SK-N-SH treated with all-trans-retinoic acid at 6 μM for 48 hours (cell line): ENCODE data around the gene ITIH2.

Source experiments
- ARNTL ChIP-seq: fragments of 450-650 bp; formaldehyde crosslinking; IDR thresholded peaks from 2 replicates; pipeline ENCODE4 v1.5.0; 2020; ENCODE audit warnings: low read depth, mild to moderate bottlenecking, moderate library complexity, borderline replicate concordance
- CREB5 ChIP-seq: fragments of 250-450 bp; sonication (Bioruptor Pico); IDR thresholded peaks from 2 replicates; pipeline ENCODE4 v1.5.1; 2020; ENCODE audit warnings: low read depth, mild to moderate bottlenecking, moderate library complexity
- CSRNP3 ChIP-seq: fragments of 250-450 bp; sonication (Bioruptor Pico); IDR thresholded peaks from 2 replicates; pipeline ENCODE4 v1.5.1; 2021; ENCODE audit warnings: mild to moderate bottlenecking, moderate library complexity
- ESRRG ChIP-seq: fragments of 250-450 bp; sonication (Bioruptor Pico); IDR thresholded peaks from 2 replicates; pipeline ENCODE4 v1.6.1; 2021; ENCODE audit warnings: mild to moderate bottlenecking
- ISL1 ChIP-seq: fragments of 250-450 bp; sonication (Bioruptor Pico); IDR thresholded peaks from 2 replicates; pipeline ENCODE4 v2.1.2; 2022; ENCODE audit warnings: mild to moderate bottlenecking, moderate library complexity
- OSR1 ChIP-seq: fragments of 250-450 bp; sonication (Bioruptor Pico); IDR thresholded peaks from 2 replicates; pipeline ENCODE4 v1.8.0; 2022; ENCODE audit warnings: moderate library complexity, mild to moderate bottlenecking, inconsistent platforms
- PATZ1 ChIP-seq: fragments of 250-450 bp; sonication (Bioruptor Pico); IDR thresholded peaks from 2 replicates; pipeline ENCODE4 v1.8.0; 2020; ENCODE audit warnings: mild to moderate bottlenecking, moderate library complexity, borderline replicate concordance
- POU6F1 ChIP-seq: fragments of 250-450 bp; sonication (Bioruptor Pico); IDR thresholded peaks from 2 replicates; pipeline ENCODE4 v1.8.0; 2021; ENCODE audit warnings: low read depth, mild to moderate bottlenecking, moderate library complexity, borderline replicate concordance
- PPARA ChIP-seq: fragments of 250-450 bp; sonication (Bioruptor Pico); IDR thresholded peaks from 2 replicates; pipeline ENCODE4 v1.5.0; 2020; ENCODE audit warnings: mild to moderate bottlenecking, borderline replicate concordance
- RARB ChIP-seq: fragments of 250-450 bp; sonication (Bioruptor Pico); IDR thresholded peaks from 2 replicates; pipeline ENCODE4 v1.8.0; 2021; ENCODE audit warnings: mild to moderate bottlenecking, moderate library complexity
- TOX ChIP-seq: fragments of 250-450 bp; sonication (Bioruptor Pico); IDR thresholded peaks from 2 replicates; pipeline ENCODE4 v1.8.0; 2021; ENCODE audit warnings: mild to moderate bottlenecking, moderate library complexity, borderline replicate concordance
- ZFP30 ChIP-seq: fragments of 450-650 bp; formaldehyde crosslinking; IDR thresholded peaks from 2 replicates; pipeline ENCODE4 v1.5.0; 2022; ENCODE audit warnings: mild to moderate bottlenecking, moderate library complexity
- ZNF565 ChIP-seq: fragments of 450-650 bp; formaldehyde crosslinking; conservative IDR thresholded peaks from 2 replicates; pipeline ENCODE4 v1.5.0; 2020; ENCODE audit warnings: low read depth, mild to moderate bottlenecking, moderate library complexity
- ZNF70 ChIP-seq: fragments of 450-650 bp; formaldehyde crosslinking; IDR thresholded peaks from 2 replicates; pipeline ENCODE4 v1.5.0; 2020; ENCODE audit warnings: mild to moderate bottlenecking, moderate library complexity

GRCh38 chr10:7720478-7720877 is 17.4 kb downstream of the ITIH2 start:
- TF ChIP-seq ISL1 (CRISPR knock-in tag): no peak
- TF ChIP-seq CREB5 (CRISPR knock-in tag): no peak
- no peak for TF ChIP-seq ARNTL (CRISPR knock-in tag)
- TF ChIP-seq ZFP30 (CRISPR knock-in tag): no peak
- TF ChIP-seq PPARA: no peak
- no peak for TF ChIP-seq ESRRG (CRISPR knock-in tag)
- TF ChIP-seq POU6F1 (CRISPR knock-in tag): no peak
- TF ChIP-seq RARB (CRISPR knock-in tag): no peak
- no peak for TF ChIP-seq PATZ1 (CRISPR knock-in tag)
- TF ChIP-seq OSR1 (CRISPR knock-in tag): no peak
- no peak for TF ChIP-seq ZNF565 (CRISPR knock-in tag)
- no peak for TF ChIP-seq TOX (CRISPR knock-in tag)
- no peak for TF ChIP-seq CSRNP3 (CRISPR knock-in tag)
- no peak for TF ChIP-seq ZNF70 (CRISPR knock-in tag)
